Islet of Langerhans (tissue), 1 donor: ENCODE measurements around the gene UBE2V1.
"Not testable (repeated sequence)": the region's sequence is repeated elsewhere in the genome, so short reads cannot be mapped to it uniquely, and the experiment has no call there.

Experiments used
- FAIRE-seq: peaks from one replicate; lab custom pipeline; 2011; peaks lifted over from hg19 to GRCh38; lab: Jason Lieb, UNC

UBE2V1 gene

DNA sequence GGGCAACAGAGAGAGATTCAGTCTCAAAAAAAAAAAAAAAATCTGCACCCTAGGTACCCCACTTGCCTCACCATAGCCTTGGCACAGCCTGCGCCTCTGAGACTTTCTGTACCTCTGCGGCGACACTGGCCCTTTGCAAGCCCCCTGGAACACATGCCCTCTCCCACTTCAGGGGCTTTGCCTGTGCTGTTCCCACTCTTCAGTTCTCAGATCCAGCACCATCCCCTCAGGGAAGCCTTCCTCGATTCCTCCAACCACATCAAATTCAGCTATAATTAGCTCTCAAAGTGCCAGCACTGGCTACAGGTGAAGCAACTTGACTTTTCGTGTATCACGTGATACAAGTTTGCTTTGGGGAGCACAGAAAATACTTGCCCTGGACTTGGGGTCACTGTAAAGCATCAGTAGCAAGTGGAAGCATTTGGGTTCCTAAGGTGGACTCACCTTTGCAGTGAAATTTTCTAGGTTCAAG is 2.1 kb upstream of the UBE2V1 start:
- no peak for FAIRE-seq

DNA sequence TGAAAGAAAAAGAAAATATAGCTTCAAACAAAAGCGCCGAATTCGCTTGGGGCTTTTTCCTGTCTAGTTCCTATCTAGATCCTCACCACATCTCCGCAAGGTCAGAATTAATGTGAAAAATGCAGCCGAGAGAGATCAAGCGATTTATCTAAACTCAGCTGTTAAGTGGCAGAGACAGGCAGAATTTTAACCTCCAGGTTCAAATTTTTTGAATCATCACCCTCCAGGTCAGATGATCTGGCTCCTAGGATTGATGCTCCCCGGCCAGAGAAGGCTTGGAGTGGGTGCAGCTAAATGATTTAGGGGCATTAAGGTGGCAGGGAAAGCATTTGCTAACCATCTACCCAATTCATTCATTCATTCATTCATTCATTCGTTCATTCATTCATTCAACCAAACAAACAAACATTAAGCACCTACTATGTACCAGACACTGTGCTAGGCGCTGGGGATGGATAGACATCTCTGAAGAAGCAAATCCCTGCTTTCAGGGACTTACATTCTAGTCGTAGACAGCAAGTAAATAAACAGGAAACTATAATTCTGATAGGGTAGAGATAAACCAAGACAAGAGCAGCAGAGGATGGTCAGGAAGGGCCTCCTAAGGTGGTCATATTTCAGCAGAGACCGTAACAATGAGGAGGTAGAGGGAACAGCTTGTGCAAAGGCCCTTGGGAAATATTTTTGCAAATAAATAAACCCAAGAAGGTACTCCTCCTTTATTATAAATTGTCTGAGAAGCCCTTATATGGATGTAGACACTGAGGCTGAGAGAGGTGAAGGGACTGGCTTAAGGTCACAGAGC is 672 bp upstream of the UBE2V1 start:
- no peak for FAIRE-seq

DNA sequence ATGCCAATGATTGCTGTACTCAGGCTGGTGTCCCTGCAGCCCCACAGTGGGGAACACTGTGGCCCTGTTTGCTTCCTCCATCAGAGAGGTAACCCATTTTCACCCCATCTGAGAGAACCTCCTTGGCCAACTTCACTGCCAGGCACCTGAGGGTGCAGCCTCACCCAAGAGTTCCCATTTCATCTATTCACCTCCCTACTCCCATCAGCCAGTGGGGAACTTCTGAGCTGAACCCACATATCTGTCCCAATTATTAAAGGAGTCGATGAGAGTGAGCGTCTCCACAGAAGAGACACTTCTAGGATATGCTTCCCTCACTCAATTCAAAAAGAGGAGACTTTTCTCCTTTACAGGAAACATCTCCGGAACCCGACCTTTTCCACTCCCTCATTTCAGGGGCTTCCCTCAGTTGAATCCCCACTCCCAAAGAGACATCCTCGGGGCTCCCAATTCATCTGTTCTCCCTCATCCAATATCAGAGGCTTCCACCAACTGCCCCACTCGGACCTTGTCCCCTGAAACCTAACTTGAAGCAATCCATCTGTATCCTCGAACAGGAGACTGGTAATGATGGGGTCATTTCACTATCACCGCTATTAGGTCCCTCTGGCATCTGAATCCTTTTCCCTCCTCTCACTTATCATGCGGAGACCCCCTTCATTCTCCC is 988 bp downstream of the UBE2V1 start:
- no peak for FAIRE-seq

DNA sequence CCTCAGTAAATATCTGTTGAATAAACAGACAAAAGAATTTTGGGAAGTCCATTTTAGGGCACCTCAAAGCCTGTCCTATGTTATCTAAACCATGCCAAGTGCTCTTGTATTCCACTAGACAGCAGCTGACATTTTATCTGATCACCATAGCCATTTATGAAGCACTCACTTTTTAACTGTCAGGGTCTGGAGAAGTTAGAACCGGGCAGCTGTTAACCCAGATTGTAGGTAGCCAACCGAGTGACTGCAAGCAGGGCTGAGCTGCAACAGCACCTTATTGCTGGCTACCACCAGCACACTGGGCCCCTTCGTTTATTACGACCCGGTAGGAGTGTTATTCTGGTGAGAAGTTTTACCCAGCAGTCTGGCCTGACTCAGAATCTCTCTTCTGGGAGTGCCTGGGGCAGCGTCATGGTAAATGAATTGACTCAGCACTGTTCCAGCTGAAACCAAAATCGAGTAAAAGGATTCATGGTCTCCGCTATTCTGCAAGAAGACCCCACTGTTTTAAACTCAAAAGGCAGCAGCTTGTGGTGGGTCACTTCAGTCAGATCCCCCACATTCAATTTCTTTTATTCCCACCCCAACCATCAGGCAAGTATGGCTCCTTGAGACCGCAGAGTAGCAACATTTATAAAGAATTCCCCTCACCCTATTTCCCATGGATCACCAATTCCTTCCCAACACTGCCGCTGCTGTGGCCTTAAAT is 1.7 kb downstream of the UBE2V1 start:
- FAIRE-seq, result no peak

DNA sequence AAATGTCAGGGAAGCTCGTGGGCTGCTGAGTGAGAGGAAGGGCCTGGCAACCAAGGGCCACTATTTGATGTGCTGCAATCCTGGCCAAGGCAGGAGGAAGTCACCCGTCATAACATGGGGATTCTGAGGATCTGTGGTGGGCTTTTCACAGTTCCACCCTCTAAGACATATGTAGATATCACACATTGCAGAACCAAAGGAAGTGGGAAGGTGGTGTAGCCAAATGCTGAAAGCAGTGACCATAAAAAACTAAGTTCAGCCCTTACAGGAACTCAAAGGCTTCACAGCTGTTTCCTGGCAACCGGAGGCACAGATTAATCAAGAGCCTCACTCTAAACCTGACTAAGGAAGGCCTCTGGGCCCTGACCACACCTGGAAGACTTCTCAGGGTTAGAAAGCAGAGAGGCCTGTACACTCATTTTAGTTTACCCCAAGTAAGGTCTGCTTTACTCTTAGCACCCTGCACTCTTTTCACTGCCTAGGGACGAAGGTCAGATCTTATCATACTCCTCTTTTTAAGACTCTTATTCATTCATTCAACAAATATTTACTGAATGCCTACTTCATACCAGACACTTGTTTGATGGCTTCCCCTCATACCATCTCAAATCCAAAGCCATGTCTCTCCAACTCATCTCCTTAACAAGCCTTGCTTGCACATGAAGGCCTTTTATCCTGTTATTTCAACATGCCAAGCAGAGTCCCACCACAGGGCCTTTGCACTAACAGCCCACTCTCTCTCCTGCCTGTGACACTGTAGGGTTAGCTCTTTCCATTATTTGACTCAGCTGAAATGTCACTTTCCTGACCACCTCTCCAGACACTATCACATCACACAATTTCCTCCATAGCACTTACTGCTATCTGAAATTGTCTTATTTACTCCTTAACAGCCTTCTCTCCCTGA is 2.6 kb downstream of the UBE2V1 start:
- no peak for FAIRE-seq

DNA sequence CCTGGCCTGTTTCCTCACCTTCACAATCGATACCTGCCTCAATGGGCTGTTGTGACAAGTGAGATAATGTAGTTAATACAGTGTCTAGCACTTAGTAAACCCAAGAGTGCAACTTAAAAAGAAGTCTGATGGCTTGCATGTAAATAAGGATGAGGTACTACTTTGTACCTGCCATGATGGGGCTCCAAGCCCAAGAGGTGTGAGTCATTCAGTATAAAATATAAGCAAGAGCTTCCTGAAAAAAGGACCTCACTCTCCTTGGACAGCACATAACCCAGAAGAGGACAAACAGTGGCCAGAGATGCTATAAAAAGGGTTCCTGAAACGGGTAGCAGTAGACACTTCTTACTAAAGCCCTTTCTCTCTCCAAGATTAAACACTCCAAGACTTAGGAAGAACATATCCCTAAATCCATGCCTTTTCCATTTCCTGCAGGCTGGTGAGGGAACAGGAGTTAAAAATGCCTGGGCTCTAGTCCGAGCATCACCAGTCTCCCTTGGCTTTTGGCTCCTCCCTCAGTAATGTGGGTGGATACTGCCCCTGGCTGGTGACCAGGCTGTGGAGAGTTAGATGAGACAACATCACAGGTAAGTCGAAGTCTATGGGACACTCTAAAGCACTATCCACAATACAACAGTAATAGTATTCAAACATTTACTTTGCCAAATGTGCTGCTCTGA is 4.3 kb downstream of the UBE2V1 start:
- no peak for FAIRE-seq

DNA sequence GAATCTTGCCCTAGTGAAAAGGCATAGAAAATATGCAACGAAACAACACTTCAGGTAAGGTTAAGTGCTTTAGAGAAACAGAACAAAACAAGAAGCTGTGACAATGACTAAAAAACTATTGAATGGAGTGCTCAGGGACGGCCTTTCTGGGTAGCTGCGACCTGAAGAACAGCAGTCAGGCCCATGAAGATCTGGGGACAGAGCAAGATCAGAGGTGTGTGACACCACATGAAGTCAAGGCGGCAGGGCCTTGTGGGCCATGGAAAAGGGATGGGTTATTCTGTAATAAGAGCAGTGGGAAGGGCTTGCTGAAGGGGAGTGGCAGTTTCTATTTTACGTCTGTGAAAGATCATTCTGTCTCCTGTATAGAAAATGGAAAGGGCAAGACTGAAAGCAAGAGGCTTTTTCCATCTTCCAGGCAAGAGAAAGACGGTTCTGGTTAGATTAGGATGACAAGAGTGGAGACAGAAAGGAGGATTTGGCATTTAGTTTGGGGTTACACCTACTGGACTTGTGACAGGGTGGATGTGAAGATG is 5.1 kb downstream of the UBE2V1 start:
- FAIRE-seq, result no peak

DNA sequence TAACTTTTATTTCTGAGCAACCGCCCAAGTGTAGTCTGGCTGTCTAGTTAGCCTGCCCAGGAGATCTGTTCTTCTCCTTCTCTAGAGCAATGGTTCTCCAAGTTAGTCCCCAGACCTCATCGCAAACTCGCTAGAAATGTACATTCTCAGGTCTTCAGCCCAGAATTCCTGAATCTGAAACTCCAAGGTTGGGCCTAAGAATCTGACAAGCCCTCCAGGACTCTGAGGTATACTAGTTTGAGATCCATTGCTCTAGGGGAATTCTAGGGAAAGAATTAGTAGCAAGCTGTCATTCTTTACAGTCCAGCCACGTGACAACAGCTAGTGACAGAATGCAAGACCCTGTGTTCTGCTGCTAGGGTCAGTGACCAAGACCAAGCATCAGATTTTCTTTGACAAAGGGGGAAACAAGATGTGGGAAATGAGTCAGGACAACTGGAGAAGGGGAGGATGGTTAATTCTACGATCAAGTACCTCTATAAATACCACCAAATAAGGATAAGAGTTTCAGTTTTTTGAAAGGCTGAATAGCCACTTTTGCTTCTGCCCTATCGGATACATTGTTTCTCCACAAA is 5.8 kb downstream of the UBE2V1 start:
- no peak for FAIRE-seq

DNA sequence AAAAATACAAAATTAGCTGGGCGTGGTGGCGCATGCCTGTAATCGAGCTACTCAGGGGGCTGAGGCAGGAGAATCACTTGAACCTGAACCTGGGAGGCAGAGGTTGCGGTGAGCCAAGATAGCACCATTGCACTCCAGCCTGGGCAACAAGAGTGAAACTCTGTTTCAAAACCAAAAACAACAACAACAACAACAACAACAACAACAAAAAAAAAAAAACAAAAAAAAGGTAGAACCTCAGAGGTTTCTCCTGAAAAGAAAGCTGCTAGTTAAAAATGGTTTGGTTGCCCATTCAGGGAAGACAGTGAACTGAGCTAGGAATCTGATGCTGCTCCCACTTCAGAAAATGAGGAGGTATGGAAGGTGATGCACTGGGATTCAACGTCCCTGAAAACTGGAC is 6.3 kb downstream of the UBE2V1 start:
- FAIRE-seq, result not testable (repeated sequence)

DNA sequence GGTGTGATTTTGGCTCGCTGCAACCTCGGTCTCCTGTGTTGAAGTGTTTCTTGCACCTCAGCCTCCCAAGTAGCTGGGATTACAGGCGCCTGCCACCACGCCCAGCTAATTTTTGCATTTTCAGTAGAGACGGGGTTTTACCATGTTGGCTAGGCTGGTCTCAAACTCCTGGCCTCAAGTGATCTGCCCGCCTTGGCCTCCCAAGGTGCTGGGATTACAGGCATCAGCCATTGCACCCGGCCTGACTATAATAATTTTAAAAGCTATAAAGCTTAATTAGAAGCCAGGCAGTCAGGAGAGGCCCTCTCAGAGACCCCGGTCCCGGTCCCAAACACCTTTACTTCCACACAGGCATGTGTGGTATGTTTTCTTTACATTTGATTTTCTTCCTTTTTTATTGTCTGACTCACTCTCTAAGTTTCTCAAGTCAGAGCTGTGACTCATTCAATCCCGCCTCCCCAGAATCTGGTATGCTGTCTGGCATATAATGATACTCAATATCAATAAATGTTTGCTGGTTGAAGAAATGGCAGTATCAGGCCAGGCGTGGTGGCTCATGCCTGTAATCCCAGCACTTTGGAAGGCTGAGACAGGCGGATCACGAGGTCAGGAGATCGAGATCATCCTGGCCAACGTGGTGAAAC is 9.4 kb downstream of the UBE2V1 start:
- FAIRE-seq, result not testable (repeated sequence)

DNA sequence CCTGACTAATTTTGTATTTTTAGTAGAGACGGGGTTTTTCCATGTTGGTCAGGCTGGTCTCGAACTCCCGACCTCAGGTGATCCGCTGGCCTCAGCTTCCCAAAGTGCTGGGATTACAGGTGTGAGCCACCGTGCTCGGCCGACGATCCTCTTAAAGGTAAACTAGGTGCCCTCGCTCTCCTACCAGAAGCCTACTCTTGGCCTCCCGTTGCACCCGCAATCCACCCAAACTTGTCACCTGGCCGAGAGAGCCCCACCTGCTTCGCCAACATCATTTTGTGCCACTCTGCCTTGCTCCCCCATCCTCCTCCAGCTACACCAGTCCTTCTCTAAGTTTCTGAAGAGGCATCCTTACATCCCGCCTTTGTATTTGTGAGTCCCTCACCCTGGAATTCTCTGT is 10.4 kb downstream of the UBE2V1 start:
- FAIRE-seq, result not testable (repeated sequence)

DNA sequence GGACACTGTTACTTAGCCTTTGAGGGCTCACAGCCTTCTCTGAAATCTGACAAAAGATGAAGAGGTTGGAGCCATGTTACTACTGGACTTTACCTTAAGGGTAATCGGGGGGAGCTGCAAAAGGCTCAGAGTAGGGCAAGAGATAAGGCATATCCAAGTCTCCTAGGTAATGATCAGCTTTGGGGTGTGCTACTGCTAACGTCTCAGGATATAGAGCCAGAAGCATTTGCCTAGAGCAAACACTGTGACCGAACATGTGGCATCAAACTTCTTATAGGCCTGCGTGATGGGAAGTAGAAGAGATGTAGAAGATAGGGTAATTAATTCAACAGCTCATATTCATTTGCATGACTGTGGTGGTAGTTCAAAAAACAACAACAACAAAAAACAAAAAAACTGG is 11.1 kb downstream of the UBE2V1 start:
- no peak for FAIRE-seq

DNA sequence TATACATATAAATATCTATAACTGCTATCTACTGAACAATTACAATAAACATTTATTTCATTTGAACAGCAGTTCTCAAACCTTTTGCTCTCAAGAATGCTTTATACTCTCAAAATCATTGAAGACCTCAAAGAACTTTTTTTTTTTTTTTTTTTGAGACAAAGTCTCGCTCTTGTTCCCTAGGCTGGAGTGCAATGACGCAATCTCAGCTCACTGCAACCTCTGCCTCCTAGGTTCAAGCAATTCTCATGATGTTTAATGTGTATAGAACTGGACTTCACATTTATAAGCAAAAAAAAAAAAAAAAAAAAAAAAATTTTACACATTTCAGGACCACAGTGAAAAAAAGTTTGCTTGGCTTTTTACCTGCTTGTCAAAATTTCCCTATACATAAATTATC is 11.7 kb downstream of the UBE2V1 start:
- FAIRE-seq, result no peak

DNA sequence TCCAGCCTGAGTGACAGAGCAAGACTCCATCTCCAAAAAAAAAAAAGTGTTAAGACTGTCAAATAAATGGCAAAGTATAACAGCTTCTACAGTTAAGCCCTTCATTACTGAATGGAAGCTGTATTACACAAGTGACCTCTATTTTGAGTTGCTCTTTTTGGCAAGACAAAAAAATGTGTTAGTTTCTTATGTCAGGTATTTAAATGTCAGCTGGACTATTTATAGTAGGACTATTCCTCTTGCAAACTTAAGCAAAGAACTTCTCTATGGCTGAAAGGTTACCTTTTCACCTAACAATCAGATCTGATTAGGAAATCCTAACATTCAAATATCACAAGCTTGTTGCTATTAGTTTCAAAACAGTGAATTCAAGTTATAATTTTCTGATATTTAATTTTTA is 12.4 kb downstream of the UBE2V1 start:
- no peak for FAIRE-seq

DNA sequence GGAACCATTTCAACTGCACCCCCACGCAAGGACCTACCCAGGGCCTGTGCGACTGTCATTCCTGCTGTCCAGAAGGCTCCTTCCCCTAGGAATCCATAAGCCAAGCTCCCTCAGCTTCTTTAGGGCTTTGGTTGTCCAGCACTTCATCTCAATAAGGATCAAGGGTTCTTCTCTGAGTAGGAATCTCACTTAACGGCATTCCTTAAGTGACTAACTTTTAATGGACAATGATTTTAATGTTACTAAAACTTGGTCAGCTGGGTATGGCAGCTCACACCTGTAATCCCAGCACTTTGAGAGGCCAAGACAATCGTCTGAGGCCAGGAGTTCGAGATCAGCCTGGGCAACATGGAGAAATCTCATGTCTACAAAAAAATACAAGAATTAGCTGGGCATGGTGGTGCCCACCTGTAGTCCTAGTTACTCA is 13.4 kb downstream of the UBE2V1 start:
- no peak for FAIRE-seq

DNA sequence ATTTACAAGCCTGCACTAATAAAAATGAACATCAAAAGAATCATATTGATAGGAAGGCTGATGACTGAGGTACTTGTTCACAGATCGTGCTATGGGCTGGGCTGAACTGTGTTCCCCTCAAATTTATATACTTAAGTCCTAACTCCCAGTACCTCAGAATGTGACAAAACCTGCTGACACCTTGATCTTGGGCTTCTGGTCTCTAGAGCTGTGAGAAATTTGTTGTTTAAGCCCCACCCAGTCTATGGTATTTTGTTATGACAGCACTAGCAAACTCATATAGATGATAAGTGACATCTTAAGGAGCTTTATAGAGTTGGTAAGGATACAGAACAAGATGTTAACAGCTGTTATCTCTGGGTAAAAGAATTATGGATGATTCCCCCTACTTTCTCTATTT is 13.8 kb downstream of the UBE2V1 start:
- no peak for FAIRE-seq

DNA sequence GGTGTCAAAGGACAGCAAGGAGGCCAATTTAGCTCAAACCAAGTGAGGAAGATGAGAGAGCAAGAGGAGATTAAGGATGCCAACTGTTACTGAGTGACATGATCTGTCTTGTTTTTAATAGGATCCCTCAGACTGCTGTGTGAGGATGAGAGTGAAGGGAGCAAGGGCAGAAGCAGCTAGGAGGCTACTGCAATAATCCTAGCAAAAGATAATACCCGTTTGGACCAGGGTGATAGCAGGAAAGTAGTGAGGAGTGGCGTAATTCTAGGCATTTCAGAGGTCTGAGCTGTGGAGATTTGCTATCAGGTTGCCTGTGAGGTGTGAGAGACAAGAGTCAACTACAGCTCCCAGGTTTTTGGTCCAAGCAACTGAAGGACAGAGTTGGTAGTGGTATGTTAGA is 14.7 kb downstream of the UBE2V1 start:
- no peak for FAIRE-seq

DNA sequence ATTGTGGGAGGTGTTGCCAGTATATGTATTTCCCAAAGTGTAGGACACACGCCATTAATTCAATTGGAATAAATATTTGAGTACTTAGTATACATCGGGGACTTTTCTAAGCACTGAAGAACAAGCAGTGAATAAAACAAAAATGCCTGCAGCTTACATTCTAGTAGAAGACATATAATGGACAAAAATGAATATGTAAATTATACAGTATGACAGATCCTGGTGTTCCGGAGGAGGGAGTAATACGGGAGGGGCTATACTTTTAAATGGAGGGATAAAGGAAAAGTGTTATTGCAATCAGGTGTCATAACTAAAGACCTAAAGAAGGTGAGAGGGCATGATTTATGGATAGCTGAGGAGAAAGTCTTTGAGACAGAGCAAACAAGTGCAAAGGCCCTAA is 15.1 kb downstream of the UBE2V1 start:
- no peak for FAIRE-seq

DNA sequence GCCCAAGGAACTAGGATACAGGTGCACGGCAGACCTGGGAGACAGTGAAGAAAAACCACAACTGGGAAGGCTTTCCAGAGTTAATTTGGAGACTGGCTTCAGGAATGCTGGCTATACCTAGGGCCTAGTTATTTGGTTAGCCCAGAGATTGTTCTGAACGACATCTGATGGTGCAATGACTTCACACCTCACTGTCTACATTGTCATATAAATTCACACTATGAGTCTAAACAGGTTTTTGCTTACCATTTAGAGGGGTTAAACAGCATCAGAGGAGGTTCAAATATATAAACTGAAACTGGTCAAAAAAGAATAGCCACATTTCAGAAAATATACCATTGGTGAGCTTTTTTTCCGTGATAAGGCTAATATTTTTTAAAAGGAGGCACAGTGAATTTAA is 16.7 kb downstream of the UBE2V1 start:
- FAIRE-seq, result no peak

DNA sequence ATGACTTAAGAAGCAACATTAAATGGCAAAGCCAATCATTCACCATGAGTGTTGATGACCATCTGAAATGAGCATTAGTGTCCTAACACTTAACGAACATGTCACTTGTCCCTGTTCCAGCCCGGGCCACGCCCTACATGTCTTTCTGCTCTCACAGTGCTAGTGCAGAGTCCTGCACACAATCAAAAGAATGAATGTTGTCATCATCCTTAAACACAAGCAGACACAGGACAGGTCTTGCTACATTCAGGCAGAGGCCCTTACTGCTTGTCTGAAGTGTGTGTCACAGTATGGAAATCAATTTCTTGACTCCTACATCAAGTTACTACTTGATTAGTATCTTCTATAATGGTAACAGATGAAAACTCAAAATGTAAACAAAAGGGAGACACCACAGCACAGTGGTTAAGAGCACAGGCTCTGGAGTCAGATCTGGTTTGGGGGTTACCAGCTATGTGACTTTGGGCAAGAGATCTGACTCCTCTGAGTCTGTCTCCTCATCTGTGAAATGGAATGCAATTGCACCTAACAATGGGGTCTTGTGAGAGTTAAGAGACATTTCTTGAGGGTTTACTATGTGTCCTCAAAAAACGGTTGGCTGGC is 17.4 kb downstream of the UBE2V1 start:
- FAIRE-seq, result no peak
